H9 (cell line): ENCODE measurements around the gene LDHD. TPM values are rescaled to one million over a fixed set of nuclear protein-coding genes. Genes with fewer than 3 reads are reported as not detected.

Experiments
- DNase-seq: peaks from one replicate; pipeline ENCODE4 v3.0.0-alpha.2; 2017
- H2AFZ ChIP-seq: one replicate; pipeline ENCODE4 v1.6.1; 2013; ENCODE audit warnings: mild to moderate bottlenecking, low read length, control low read depth, moderate library complexity
- H2AK5ac ChIP-seq: 2 replicates; pipeline ENCODE4 v1.6.1; 2013; ENCODE audit warnings: low read length, control low read depth, mixed read lengths; ENCODE audit not compliant: insufficient read length
- H2BK120ac ChIP-seq: one replicate; pipeline ENCODE4 v1.6.1; 2013; ENCODE audit warnings: low read depth, mild to moderate bottlenecking, low read length, control low read depth, inconsistent platforms; ENCODE audit not compliant: poor library complexity, severe bottlenecking
- H2BK12ac ChIP-seq: 2 replicates; pipeline ENCODE4 v1.6.1; 2013; ENCODE audit warnings: low read length, control low read depth, mixed read lengths, low read depth; ENCODE audit not compliant: insufficient read length
- H2BK15ac ChIP-seq: 2 replicates; pipeline ENCODE4 v1.6.1; 2013; ENCODE audit warnings: low read depth, low read length, control low read depth
- H2BK20ac ChIP-seq: one replicate; pipeline ENCODE4 v1.6.1; 2013; ENCODE audit warnings: low read depth, mild to moderate bottlenecking, low read length, control low read depth, inconsistent platforms; ENCODE audit not compliant: poor library complexity, severe bottlenecking
- H2BK5ac ChIP-seq: 2 replicates; pipeline ENCODE4 v1.6.1; 2013; ENCODE audit warnings: low read length, control low read depth, mixed read lengths; ENCODE audit not compliant: insufficient read length
- H3K14ac ChIP-seq: 2 replicates; pipeline ENCODE4 v1.6.1; 2013; ENCODE audit warnings: low read length, control low read depth; ENCODE audit not compliant: insufficient read depth
- H3K18ac ChIP-seq: 2 replicates; pipeline ENCODE4 v1.6.1; 2013; ENCODE audit warnings: low read depth, mild to moderate bottlenecking, mixed read lengths, low read length, control low read depth; ENCODE audit not compliant: insufficient read length
- H3K23ac ChIP-seq: 2 replicates; pipeline ENCODE4 v1.6.1; 2013; ENCODE audit warnings: low read length, control low read depth, mixed read lengths, low read depth; ENCODE audit not compliant: insufficient read length
- H3K23me2 ChIP-seq: 2 replicates; pipeline ENCODE4 v1.6.1; 2013; ENCODE audit warnings: low read depth, mild to moderate bottlenecking, mixed read lengths, low read length, control low read depth; ENCODE audit not compliant: insufficient read length, poor library complexity, severe bottlenecking
- H3K27ac ChIP-seq: 2 replicates; pipeline ENCODE4 v1.5.1; 2013; ENCODE audit warnings: low read length, control low read depth, mixed read lengths, low read depth; ENCODE audit not compliant: insufficient read length
- H3K27me3 ChIP-seq: 2 replicates; pipeline ENCODE4 v1.6.1; 2013; ENCODE audit warnings: low read length, control low read depth, inconsistent platforms; ENCODE audit not compliant: insufficient read depth
- H3K4ac ChIP-seq: 2 replicates; pipeline ENCODE4 v1.6.1; 2013; ENCODE audit warnings: low read depth, mild to moderate bottlenecking, control low read depth, inconsistent platforms, low read length, moderate library complexity
- H3K4me1 ChIP-seq: 2 replicates; pipeline ENCODE4 v1.6.1; 2013; ENCODE audit warnings: low read length, control low read depth, inconsistent platforms; ENCODE audit not compliant: insufficient read depth
- H3K4me2 ChIP-seq: 2 replicates; pipeline ENCODE4 v1.6.1; 2013; ENCODE audit warnings: low read length, control low read depth, mixed read lengths; ENCODE audit not compliant: insufficient read length, insufficient read depth
- H3K56ac ChIP-seq: 2 replicates; pipeline ENCODE4 v1.6.1; 2013; ENCODE audit warnings: low read depth, mild to moderate bottlenecking, mixed read lengths, low read length, control low read depth; ENCODE audit not compliant: insufficient read length
- H3K79me1 ChIP-seq: 2 replicates; pipeline ENCODE4 v1.6.1; 2013; ENCODE audit warnings: low read depth, mild to moderate bottlenecking, moderate library complexity, low read length, control low read depth, inconsistent platforms; ENCODE audit not compliant: insufficient read depth, poor library complexity, severe bottlenecking
- H3K79me2 ChIP-seq: 2 replicates; pipeline ENCODE4 v1.6.1; 2013; ENCODE audit warnings: low read length, control low read depth, inconsistent platforms; ENCODE audit not compliant: insufficient read depth
- H3K9ac ChIP-seq: 2 replicates; pipeline ENCODE4 v1.6.1; 2013; ENCODE audit warnings: low read length, control low read depth, mixed read lengths; ENCODE audit not compliant: insufficient read length; ENCODE audit errors: extremely low read depth
- H3K9me3 ChIP-seq: one replicate; pipeline ENCODE4 v1.6.1; 2013; ENCODE audit warnings: low read depth, low read length, inconsistent platforms; ENCODE audit not compliant: control insufficient read depth
- H3T11ph ChIP-seq: one replicate; pipeline ENCODE4 v1.6.1; 2013; ENCODE audit warnings: mild to moderate bottlenecking, low read length, control low read depth, inconsistent platforms
- H4K20me1 ChIP-seq: one replicate; pipeline ENCODE4 v1.6.1; 2013; ENCODE audit not compliant: control insufficient read depth, insufficient read length, insufficient read depth
- H4K5ac ChIP-seq: 2 replicates; pipeline ENCODE4 v1.6.1; 2013; ENCODE audit warnings: low read depth, mild to moderate bottlenecking, mixed read lengths, low read length, control low read depth; ENCODE audit not compliant: insufficient read length
- H4K8ac ChIP-seq: replicated peaks from 2 replicates; pipeline ENCODE4 v1.6.1; 2013; ENCODE audit warnings: low read length, control low read depth, mixed read lengths, low read depth; ENCODE audit not compliant: insufficient read length
- H4K91ac ChIP-seq: 2 replicates; pipeline ENCODE4 v1.6.1; 2013; ENCODE audit warnings: low read depth, mild to moderate bottlenecking, moderate library complexity, mixed read lengths, low read length, control low read depth; ENCODE audit not compliant: insufficient read length
- H3K27ac Mint-ChIP-seq, 3 experiments: 2 replicates in 2 of 3; 3 replicates in 1 of 3; pipeline ENCODE4 v1.8.0; 2020 to 2021; ENCODE audit warnings: mixed read lengths in 3 of 3, mild to moderate bottlenecking in 1 of 3, moderate library complexity in 1 of 3
- H3K27me3 Mint-ChIP-seq: 2 replicates; pipeline ENCODE4 v1.8.0; 2021; ENCODE audit warnings: low read depth, mild to moderate bottlenecking, moderate library complexity, mixed read lengths
- H3K36me3 Mint-ChIP-seq, 3 experiments: 2 replicates in 2 of 3; 3 replicates in 1 of 3; pipeline ENCODE4 v1.8.0; 2020 to 2021; ENCODE audit warnings: low read depth in 3 of 3, mixed read lengths in 3 of 3; ENCODE audit not compliant: insufficient read depth in 1 of 3
- H3K4me1 Mint-ChIP-seq, 2 experiments: 2 replicates each; pipeline ENCODE4 v1.8.0; 2020; ENCODE audit warnings: mixed read lengths in 2 of 2
- H3K4me3 Mint-ChIP-seq, 2 experiments: 2 replicates in 1 of 2; 3 replicates in 1 of 2; pipeline ENCODE4 v1.8.0; 2020 to 2021; ENCODE audit warnings: mild to moderate bottlenecking in 2 of 2, mixed read lengths in 2 of 2, moderate library complexity in 1 of 2
- H3K9me3 Mint-ChIP-seq, 2 experiments: 2 replicates in 1 of 2; 3 replicates in 1 of 2; pipeline ENCODE4 v1.8.0; 2020; ENCODE audit warnings: mild to moderate bottlenecking in 2 of 2, mixed read lengths in 2 of 2, moderate library complexity in 1 of 2
- CTCF ChIP-seq: fragments of 200-600 bp; sonication (generic); conservative IDR thresholded peaks from 3 replicates; pipeline ENCODE4 v1.8.0; 2021; ENCODE audit warnings: antibody characterized with exemption, mild to moderate bottlenecking
- WGBS: extraction: QIAGEN DNeasy Blood & Tissue Kit; methylation state at CpG from one replicate; pipeline ENCODE4 v1.1.7; 2013; ENCODE audit warnings: missing lambda C conversion rate, low lambda C conversion rate, mixed read lengths; ENCODE audit not compliant: insufficient read length; ENCODE audit errors: extremely low coverage; 5-methylcytosine and 5-hydroxymethylcytosine counted together
- total RNA-seq: library from RNA; stranded (reverse); gene quantifications from 2 replicates; pipeline ENCODE4 v1.2.1, GENCODE V29; 2021

The LDHD gene
- total RNA-seq, 1 experiment from 2014 or later, result 14.7 TPM

DNA sequence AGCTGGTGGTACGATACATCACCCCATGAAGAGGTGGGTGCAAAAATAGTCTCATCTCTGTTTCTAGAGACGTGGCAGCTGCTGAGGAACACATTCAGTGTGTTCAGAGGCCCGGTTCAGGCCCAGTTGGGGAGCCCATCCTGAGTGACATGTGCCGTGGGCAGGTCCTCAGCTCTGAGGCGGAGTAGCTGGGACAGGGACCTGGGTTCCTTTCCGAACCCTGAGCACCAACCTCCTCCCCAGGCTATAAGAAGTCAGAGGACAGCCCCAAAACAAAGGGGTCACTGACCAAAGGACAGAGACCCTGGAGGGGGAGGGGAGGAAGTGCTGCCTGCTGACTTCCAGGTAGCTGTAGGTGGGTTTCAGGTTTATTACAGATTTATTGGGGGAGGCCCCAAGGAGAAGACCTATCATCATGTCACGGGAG lies 5.1 kb downstream of the LDHD start:
- H2BK5ac ChIP-seq, result no peak overlapping the region
- H2BK20ac ChIP-seq, result no peak overlapping the region
- H2BK15ac ChIP-seq, result no peak overlapping the region
- peaks cover 4% of the 10 kb centered on the region; the same call in 1 of the 2 replicates for H3K27me3 Mint-ChIP-seq
- no peak overlapping the region for H3T11ph ChIP-seq
- H3K4me2 ChIP-seq, result no peak overlapping the region
- no peak overlapping the region for H2BK12ac ChIP-seq
- no peak overlapping the region for H4K8ac ChIP-seq
- H3K18ac ChIP-seq, result no peak overlapping the region
- no peak overlapping the region for H2BK120ac ChIP-seq
- no peak overlapping the region for H3K9ac ChIP-seq
- no peak overlapping the region for H2AK5ac ChIP-seq
- H3K4me1 ChIP-seq, result peaks cover 6% of the 10 kb centered on the region; the same call in 1 of the 2 replicates
- no peaks in the 10 kb centered on the region for H3K9me3 Mint-ChIP-seq
- no CpG with 5 or more reads among the region's 7 CpGs for WGBS
- no peak overlapping the region for H4K5ac ChIP-seq
- peaks cover 2 to 10% (median 6%) of the 10 kb centered on the region in 3 experiments; a peak in 5 of 7 replicates for H3K36me3 Mint-ChIP-seq
- no peak; the same call in 1 of the 3 replicates for TF ChIP-seq CTCF
- no peaks in the 10 kb centered on the region for H3K79me2 ChIP-seq
- H3K9me3 ChIP-seq, result no peaks in the 10 kb centered on the region
- H3K4me3 Mint-ChIP-seq, result peak overlapping the region in 1 of 2 experiments; percentile 38; a peak in 2 of 5 replicates
- H3K23ac ChIP-seq, result no peak overlapping the region
- no peak overlapping the region for H3K56ac ChIP-seq
- H3K79me1 ChIP-seq, result no peaks in the 10 kb centered on the region
- H3K23me2 ChIP-seq, result no peaks in the 10 kb centered on the region
- no peak overlapping the region for H3K14ac ChIP-seq
- peak; percentile 34 for DNase-seq
- H3K4ac ChIP-seq, result no peak overlapping the region
- H3K27me3 ChIP-seq, result no peaks in the 10 kb centered on the region
- H4K20me1 ChIP-seq, result no peaks in the 10 kb centered on the region
- no peak overlapping the region for H4K91ac ChIP-seq
- no peak overlapping the region for H2AFZ ChIP-seq
- H3K4me1 Mint-ChIP-seq, result peaks cover 44 to 57% of the 10 kb centered on the region in 2 experiments
- no peak overlapping the region for H3K27ac ChIP-seq
- H3K27ac Mint-ChIP-seq, result peak overlapping the region in 2 of 3 experiments; percentile 57 to 82; a peak in 3 of 7 replicates
